Activated CD4-positive, alpha-beta T cell treated with anti-CD3 and anti-CD28 coated beads, Interleukin-2, amount 50 U/mL, for 16 hours (primary cell): Measurements from ENCODE around the gene POLR2E.

Experiments used
- DNase-seq: peaks from one replicate; pipeline ENCODE4 v3.0.0-alpha.2; 2020

Gene POLR2E

GRCh38 chr19:1042689-1043511 lies 52.3 kb downstream of the POLR2E start:
- no peak for DNase-seq

GRCh38 chr19:1041835-1042685 lies 53.1 kb downstream of the POLR2E start:
- no peak for DNase-seq

GRCh38 chr19:1041272-1041834 lies 53.8 kb downstream of the POLR2E start:
- DNase-seq, result no peak

- DNase-seq, result peak; percentile 93
Observed at GRCh38 chr19:1040476-1041271, 54.5 kb downstream of the POLR2E start.

- peak; percentile 99 for DNase-seq
Observed at GRCh38 chr19:1039646-1040475, 55.3 kb downstream of the POLR2E start, which contains the start of gene ABCA7. ABCA7 (plus strand) TSS chr19:1040107; CDS start chr19:1041362, 1,255 bp downstream.

GRCh38 chr19:1038978-1039645 lies 56.1 kb downstream of the POLR2E start:
- DNase-seq, result no peak

- DNase-seq, result no peak
Observed at GRCh38 chr19:1037621-1038064, 57.5 kb downstream of the POLR2E start.
